ENCODE results near the gene GABRA4.

DNA sequence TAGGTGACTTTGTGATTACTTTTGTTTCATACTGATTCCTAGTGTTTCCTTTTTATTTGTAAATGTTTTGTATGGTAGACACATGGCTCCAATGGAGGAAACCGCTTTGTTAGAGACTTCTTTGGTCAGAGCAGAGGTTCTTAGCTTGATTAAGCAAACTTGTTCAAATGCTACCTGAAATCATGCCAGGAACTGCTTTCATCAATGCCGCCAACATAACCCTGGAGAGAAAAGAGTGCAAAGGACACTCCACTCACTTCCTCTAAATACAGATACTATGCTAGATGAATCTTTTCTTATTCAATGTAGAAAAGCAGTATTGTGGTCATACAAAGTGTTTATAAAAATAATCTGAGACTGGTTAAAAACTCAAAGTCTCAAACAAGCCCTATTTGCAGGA lies 58.7 kb downstream of the GABRA4 start:
- no peak for TF ChIP-seq POLR2AphosphoS5 (IDR thresholded peaks at IDR 0.05; ENCODE audit: low read depth, low read length)
- no peak for TF ChIP-seq TAF1 (IDR thresholded peaks at IDR 0.05; ENCODE audit: low read depth, low read length)
- no peak for TF ChIP-seq SPI1 (IDR thresholded peaks at IDR 0.05; ENCODE audit: low read depth, low read length)
- no peak for TF ChIP-seq POLR2A (IDR thresholded peaks at IDR 0.05; ENCODE audit: low read depth, low read length)
- TF ChIP-seq POU2F2 (IDR thresholded peaks at IDR 0.05; ENCODE audit: low read depth, low read length): no peak

Measured in GM12891 (cell line).